Endothelial cell (in vitro differentiated cells): ENCODE data around the gene OR2AJ1. TPM values are rescaled to one million over a fixed set of nuclear protein-coding genes. Genes with fewer than 3 reads are reported as not detected.

Source experiments
- DNase-seq: peaks from one replicate; pipeline ENCODE4 v3.0.0; 2021; ENCODE audit warnings: low spot score
- H3K27ac Mint-ChIP-seq: one replicate; pipeline ENCODE4 v1.8.0; 2021; ENCODE audit warnings: mixed read lengths, inconsistent platforms; ENCODE audit not compliant: unreplicated experiment
- H3K27me3 Mint-ChIP-seq: one replicate; pipeline ENCODE4 v1.8.0; 2021; ENCODE audit warnings: mild to moderate bottlenecking, moderate library complexity, mixed read lengths, inconsistent platforms; ENCODE audit not compliant: unreplicated experiment
- H3K36me3 Mint-ChIP-seq: one replicate; pipeline ENCODE4 v1.8.0; 2021; ENCODE audit warnings: mild to moderate bottlenecking, low read depth, mixed read lengths, inconsistent platforms; ENCODE audit not compliant: unreplicated experiment
- H3K4me1 Mint-ChIP-seq: one replicate; pipeline ENCODE4 v1.8.0; 2021; ENCODE audit warnings: mild to moderate bottlenecking, mixed read lengths, inconsistent platforms; ENCODE audit not compliant: unreplicated experiment
- H3K4me3 Mint-ChIP-seq: one replicate; pipeline ENCODE4 v1.8.0; 2021; ENCODE audit warnings: mild to moderate bottlenecking, mixed read lengths, inconsistent platforms; ENCODE audit not compliant: unreplicated experiment
- H3K9me3 Mint-ChIP-seq: one replicate; pipeline ENCODE4 v1.8.0; 2021; ENCODE audit warnings: mixed read lengths, inconsistent platforms; ENCODE audit not compliant: unreplicated experiment
- total RNA-seq: library from RNA; stranded (reverse); fragmentation: NEBNext Ultra II Directional; extraction: Animal tissue kit (Norgen Biotek cat#: 25700); gene quantifications from one replicate; pipeline ENCODE4 v1.2.1, GENCODE V29; 2021; ENCODE audit not compliant: unreplicated experiment
- TF ChIP-seq, protein P1 (sequence below): fragments of 200-600 bp; sonication (generic); IDR thresholded peaks from one replicate; pipeline ENCODE4 v1.5.0; 2021; ENCODE audit warnings: antibody characterized with exemption; ENCODE audit not compliant: unreplicated experiment

OR2AJ1 gene
- total RNA-seq, 1 donor from 2014 or later, result not detected

GRCh38 chr1:247953408-247953807 lies 28.7 kb downstream of the OR2AJ1 start:
- Mint-ChIP-seq H3K4me3 (no peak overlapping the region), H3K9me3 (peaks cover 14% of the 10 kb centered on the region), H3K27me3 (no peaks in the 10 kb centered on the region)

GRCh38 chr1:247961791-247962190 lies 37.1 kb downstream of the OR2AJ1 start:
- TF ChIP-seq, protein P1, sequence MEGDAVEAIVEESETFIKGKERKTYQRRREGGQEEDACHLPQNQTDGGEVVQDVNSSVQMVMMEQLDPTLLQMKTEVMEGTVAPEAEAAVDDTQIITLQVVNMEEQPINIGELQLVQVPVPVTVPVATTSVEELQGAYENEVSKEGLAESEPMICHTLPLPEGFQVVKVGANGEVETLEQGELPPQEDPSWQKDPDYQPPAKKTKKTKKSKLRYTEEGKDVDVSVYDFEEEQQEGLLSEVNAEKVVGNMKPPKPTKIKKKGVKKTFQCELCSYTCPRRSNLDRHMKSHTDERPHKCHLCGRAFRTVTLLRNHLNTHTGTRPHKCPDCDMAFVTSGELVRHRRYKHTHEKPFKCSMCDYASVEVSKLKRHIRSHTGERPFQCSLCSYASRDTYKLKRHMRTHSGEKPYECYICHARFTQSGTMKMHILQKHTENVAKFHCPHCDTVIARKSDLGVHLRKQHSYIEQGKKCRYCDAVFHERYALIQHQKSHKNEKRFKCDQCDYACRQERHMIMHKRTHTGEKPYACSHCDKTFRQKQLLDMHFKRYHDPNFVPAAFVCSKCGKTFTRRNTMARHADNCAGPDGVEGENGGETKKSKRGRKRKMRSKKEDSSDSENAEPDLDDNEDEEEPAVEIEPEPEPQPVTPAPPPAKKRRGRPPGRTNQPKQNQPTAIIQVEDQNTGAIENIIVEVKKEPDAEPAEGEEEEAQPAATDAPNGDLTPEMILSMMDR, result no peak

More at GRCh38 chr1:247953408-247953807, 28.7 kb downstream of the OR2AJ1 start:
- no peak for DNase-seq
- Mint-ChIP-seq H3K27ac (no peak overlapping the region), H3K4me1 (no peaks in the 10 kb centered on the region), H3K36me3 (no peaks in the 10 kb centered on the region)
- TF ChIP-seq, protein P1, result no peak

DNA sequence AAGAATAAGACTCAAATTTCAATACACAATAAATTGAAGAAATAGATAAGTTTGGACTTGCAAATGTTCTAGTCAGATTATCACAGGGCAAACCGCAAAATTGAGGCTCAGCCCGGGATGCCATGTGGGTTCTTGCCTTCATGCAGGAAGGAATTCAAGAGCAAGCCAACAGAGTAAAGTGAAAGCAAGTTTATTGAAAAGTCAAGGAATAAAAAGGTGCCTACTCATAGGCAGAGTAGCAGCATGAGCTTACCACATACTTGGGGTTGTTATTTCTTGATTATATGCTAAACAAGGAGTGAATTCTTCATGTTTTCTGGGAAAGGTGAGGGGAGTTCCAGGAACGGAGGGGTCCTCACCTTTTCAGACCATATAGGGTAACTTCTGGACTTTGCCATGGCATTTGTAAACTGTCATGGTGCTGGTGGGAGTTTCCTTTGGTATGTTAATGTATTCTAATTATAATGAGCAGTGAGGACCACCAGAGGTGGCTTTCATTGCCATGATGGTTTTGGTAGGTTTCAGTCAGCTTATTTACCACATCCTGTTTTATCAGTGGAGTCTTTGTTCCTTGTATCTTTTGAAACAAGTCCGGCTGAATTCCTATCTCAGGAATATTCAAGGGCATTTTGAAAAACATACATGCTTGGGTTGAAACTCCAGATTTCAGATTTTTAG lies 38.4 kb downstream of the OR2AJ1 start:
- Mint-ChIP-seq H3K27ac (no peak overlapping the region), H3K4me3 (no peak overlapping the region), H3K9me3 (peaks cover 21% of the 10 kb centered on the region), H3K4me1 (no peaks in the 10 kb centered on the region), H3K36me3 (no peaks in the 10 kb centered on the region), H3K27me3 (no peaks in the 10 kb centered on the region)
- TF ChIP-seq, protein P1, result no peak
- DNase-seq, result no peak

More at GRCh38 chr1:247961791-247962190, 37.1 kb downstream of the OR2AJ1 start:
- Mint-ChIP-seq H3K27me3 (no peaks in the 10 kb centered on the region), H3K9me3 (peaks cover 17% of the 10 kb centered on the region), H3K36me3 (no peaks in the 10 kb centered on the region), H3K27ac (no peak overlapping the region), H3K4me3 (no peak overlapping the region), H3K4me1 (no peaks in the 10 kb centered on the region)
- no peak for DNase-seq

- Mint-ChIP-seq H3K36me3 (no peaks in the 10 kb centered on the region), H3K4me1 (no peaks in the 10 kb centered on the region), H3K27me3 (peaks cover 1% of the 10 kb centered on the region), H3K9me3 (peaks cover 22% of the 10 kb centered on the region), H3K4me3 (no peak within 1 kb of the TSS), H3K27ac (no peak within 1 kb of the TSS)
- TF ChIP-seq, protein P1, result no peak
- no peak for DNase-seq
These were observed 40.2 kb downstream of the OR2AJ1 start, which contains the start of gene OR2AK2 for GRCh38 chr1:247964933-247965332. OR2AK2 (plus strand) TSS chr1:247965233; CDS start chr1:247965377, 144 bp downstream.

GRCh38 chr1:247966532-247967204 lies 42.0 kb downstream of the OR2AJ1 start:
- TF ChIP-seq, protein P1, result no peak

More at GRCh38 chr1:247966532-247967204, 42.0 kb downstream of the OR2AJ1 start:
- no peaks in the 10 kb centered on the region for H3K36me3 Mint-ChIP-seq
- no peak for DNase-seq
- H3K27ac Mint-ChIP-seq, result no peak overlapping the region
- peaks cover 14% of the 10 kb centered on the region for H3K9me3 Mint-ChIP-seq
- no peak overlapping the region for H3K4me3 Mint-ChIP-seq
- H3K27me3 Mint-ChIP-seq, result peaks cover 1% of the 10 kb centered on the region
- H3K4me1 Mint-ChIP-seq, result no peaks in the 10 kb centered on the region
